ENCODE measurements around the gene DDR1.

Gene DDR1

DNA sequence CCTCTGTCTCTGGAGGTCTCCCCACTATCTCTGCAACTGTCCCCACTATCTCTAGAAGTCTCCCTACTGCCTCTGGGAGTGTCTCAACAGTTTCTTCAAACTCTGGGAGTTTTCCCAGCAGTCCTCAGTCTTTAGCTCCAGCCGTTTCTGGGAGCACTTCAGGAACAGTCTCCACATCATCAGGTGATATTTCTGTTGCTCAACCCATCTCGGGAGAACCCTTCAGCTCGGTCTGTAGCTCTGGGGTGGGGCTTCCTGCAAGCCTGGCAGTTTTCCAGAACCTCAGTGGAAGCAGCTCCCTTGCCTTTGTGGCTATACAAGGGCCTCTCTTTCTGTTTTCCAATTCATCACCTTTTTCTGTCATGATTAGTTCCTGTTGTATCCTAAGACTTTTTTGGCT lies 50.7 kb downstream of the DDR1 start:
- TF ChIP-seq CEBPB (IDR thresholded peaks at IDR 0.05) (no peak), FOXM1 (IDR thresholded peaks at IDR 0.05; ENCODE audit: borderline replicate concordance, low read depth) (no peak), EGR1 (IDR thresholded peaks at IDR 0.05) (no peak), RAD21 (IDR thresholded peaks at IDR 0.05; ENCODE audit: low read depth) (no peak), CREB1 (IDR thresholded peaks at IDR 0.05; ENCODE audit: low read depth) (no peak), TCF12 (IDR thresholded peaks at IDR 0.05; ENCODE audit: low read depth) (no peak), YY1 (IDR thresholded peaks at IDR 0.05; ENCODE audit: low read depth) (no peak), ZBTB7A (IDR thresholded peaks at IDR 0.05; ENCODE audit: low read depth) (no peak)
- TF ChIP-seq, protein P1, sequence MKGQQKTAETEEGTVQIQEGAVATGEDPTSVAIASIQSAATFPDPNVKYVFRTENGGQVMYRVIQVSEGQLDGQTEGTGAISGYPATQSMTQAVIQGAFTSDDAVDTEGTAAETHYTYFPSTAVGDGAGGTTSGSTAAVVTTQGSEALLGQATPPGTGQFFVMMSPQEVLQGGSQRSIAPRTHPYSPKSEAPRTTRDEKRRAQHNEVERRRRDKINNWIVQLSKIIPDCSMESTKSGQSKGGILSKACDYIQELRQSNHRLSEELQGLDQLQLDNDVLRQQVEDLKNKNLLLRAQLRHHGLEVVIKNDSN (IDR thresholded peaks at IDR 0.05), result no peak

DNA sequence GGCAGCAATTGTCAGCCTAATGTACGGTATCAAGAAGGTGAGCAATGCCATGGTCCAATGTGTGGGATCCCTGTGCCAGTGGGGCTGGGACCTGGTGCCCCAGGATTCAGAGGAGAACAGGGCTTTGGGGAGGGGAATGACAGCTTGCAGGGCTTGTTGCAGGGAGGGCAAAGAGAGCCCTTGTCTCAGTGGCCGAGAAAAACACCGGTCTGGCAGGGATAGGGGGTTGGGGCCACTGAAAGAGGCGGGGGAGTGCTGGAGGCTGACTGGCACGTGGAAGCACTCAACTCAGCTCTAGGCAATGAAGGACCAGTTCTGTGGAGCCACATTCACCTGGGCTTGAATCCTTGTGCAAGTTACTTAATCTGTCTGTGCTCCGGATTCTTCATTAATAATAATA lies 52.9 kb downstream of the DDR1 start:
- TF ChIP-seq RAD21 (IDR thresholded peaks at IDR 0.05; ENCODE audit: low read depth) (no peak), FOXM1 (IDR thresholded peaks at IDR 0.05; ENCODE audit: borderline replicate concordance, low read depth) (no peak), TAF1 (IDR thresholded peaks at IDR 0.05; ENCODE audit: low read depth) (no peak), CEBPB (IDR thresholded peaks at IDR 0.05) (no peak), NFIC (IDR thresholded peaks at IDR 0.05) (no peak), EP300 (IDR thresholded peaks at IDR 0.05; ENCODE audit: borderline replicate concordance) (no peak), TCF12 (IDR thresholded peaks at IDR 0.05; ENCODE audit: low read depth) (no peak), ZBTB7A (IDR thresholded peaks at IDR 0.05; ENCODE audit: low read depth) (no peak), CREB1 (IDR thresholded peaks at IDR 0.05; ENCODE audit: low read depth) (no peak), TEAD4 (IDR thresholded peaks at IDR 0.05) (no peak), YY1 (IDR thresholded peaks at IDR 0.05; ENCODE audit: low read depth) (no peak)
- TF ChIP-seq, protein P2, sequence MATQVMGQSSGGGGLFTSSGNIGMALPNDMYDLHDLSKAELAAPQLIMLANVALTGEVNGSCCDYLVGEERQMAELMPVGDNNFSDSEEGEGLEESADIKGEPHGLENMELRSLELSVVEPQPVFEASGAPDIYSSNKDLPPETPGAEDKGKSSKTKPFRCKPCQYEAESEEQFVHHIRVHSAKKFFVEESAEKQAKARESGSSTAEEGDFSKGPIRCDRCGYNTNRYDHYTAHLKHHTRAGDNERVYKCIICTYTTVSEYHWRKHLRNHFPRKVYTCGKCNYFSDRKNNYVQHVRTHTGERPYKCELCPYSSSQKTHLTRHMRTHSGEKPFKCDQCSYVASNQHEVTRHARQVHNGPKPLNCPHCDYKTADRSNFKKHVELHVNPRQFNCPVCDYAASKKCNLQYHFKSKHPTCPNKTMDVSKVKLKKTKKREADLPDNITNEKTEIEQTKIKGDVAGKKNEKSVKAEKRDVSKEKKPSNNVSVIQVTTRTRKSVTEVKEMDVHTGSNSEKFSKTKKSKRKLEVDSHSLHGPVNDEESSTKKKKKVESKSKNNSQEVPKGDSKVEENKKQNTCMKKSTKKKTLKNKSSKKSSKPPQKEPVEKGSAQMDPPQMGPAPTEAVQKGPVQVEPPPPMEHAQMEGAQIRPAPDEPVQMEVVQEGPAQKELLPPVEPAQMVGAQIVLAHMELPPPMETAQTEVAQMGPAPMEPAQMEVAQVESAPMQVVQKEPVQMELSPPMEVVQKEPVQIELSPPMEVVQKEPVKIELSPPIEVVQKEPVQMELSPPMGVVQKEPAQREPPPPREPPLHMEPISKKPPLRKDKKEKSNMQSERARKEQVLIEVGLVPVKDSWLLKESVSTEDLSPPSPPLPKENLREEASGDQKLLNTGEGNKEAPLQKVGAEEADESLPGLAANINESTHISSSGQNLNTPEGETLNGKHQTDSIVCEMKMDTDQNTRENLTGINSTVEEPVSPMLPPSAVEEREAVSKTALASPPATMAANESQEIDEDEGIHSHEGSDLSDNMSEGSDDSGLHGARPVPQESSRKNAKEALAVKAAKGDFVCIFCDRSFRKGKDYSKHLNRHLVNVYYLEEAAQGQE (IDR thresholded peaks at IDR 0.05; ENCODE audit: low read depth), result no peak
- TF ChIP-seq, protein P1 (IDR thresholded peaks at IDR 0.05), result no peak
- TF ChIP-seq, protein P3, sequence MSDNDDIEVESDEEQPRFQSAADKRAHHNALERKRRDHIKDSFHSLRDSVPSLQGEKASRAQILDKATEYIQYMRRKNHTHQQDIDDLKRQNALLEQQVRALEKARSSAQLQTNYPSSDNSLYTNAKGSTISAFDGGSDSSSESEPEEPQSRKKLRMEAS (IDR thresholded peaks at IDR 0.05), result no peak

DNA sequence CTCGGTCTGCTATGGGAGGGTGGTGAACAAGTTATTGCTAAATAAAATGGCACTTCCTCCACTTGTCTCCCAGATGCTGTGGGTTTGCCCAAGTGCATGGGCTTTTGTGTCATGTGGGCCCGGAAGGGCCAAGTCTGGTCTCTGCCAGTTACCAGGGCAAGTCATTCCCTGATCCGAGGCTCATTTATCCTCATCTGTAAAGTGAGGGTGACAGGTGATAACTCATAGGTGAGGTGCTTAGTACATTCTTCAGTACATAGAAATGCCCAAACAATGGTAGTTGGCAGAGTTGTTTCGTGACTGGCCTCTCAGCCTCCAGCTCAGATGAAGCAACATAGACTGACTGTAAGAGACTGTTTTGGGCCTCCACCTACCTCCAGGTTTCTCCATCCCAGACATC lies 54.4 kb downstream of the DDR1 start:
- TF ChIP-seq CEBPB (IDR thresholded peaks at IDR 0.05) (0 out of 2 replicates have a peak, but pooled peaks have one; percentile 23), NFIC (IDR thresholded peaks at IDR 0.05) (0 out of 2 replicates have a peak, but pooled peaks have one; percentile 43), TAF1 (IDR thresholded peaks at IDR 0.05; ENCODE audit: low read depth) (no peak), TEAD4 (IDR thresholded peaks at IDR 0.05) (peak; percentile 31; the same call in 1 of the 2 replicates)
- TF ChIP-seq, protein P3 (IDR thresholded peaks at IDR 0.05), result no peak

DNA sequence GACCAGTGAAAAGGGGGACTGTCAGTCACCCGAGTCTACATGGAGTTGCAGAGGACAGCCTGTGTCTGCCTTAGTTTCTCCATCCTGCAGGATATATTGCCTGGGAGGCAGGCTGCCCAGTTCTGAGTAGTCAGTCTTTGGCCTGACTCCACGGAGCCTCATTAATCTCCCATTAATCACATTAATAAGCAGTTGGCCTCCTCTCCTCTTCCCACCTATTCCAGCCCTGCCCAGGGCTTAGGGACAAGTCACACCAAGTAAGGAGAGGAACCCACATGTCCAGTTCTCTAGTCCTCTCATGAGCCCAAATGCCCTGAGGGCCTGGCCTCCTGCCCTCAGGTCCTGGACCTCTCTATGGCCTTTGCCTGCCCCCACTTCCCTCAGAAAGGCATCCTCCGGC lies 55.2 kb downstream of the DDR1 start:
- TF ChIP-seq NFIC (IDR thresholded peaks at IDR 0.05) (peak; percentile 94), TEAD4 (IDR thresholded peaks at IDR 0.05) (0 out of 2 replicates have a peak, but pooled peaks have one; percentile 12), CEBPB (IDR thresholded peaks at IDR 0.05) (no peak), EP300 (IDR thresholded peaks at IDR 0.05; ENCODE audit: borderline replicate concordance) (peak; percentile 37; the same call in 1 of the 2 replicates), TCF12 (IDR thresholded peaks at IDR 0.05; ENCODE audit: low read depth) (0 out of 2 replicates have a peak, but pooled peaks have one; percentile 40), TAF1 (IDR thresholded peaks at IDR 0.05; ENCODE audit: low read depth) (no peak)
- TF ChIP-seq, protein P3 (IDR thresholded peaks at IDR 0.05), result peak; percentile 35; the same call in 1 of the 2 replicates

DNA sequence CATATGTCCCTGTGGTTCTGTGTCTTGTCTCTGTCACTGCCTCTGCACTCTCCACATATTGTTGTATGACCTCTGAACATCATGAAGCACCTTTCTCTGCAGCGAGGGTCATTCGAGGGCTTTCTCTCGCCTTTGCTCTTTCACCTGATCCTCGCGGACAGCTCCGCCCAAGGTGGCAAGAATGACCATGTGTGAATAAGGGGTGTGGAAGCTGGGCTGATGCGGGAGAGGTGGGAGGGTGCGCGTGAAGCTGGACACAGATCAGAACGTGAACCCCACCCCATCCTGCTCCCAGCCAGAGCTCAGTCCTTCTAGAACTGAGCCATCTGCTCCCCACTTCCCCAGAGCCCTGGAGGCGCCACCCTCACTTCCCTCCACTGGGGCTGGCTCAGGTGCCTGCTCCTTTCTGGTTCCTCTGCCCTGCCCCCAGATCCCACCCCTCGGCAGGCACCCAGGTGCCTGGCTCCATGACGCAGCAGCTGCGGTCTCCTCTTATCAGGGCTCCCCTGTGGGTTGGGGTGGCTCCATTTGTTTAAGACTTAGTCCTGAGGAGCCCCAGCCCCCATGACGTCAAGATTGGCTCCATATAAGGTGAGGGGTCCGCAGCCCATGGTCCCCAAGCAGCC lies 56.2 kb downstream of the DDR1 start, which contains the start of gene MUCL3:
Gene MUCL3 (plus strand): TSS at position 613 of the 626 bp plus-strand sequence. CDS start 27 bp downstream, outside the sequence.
- TF ChIP-seq, protein P3 (IDR thresholded peaks at IDR 0.05), result no peak
- TF ChIP-seq ZBTB7A (IDR thresholded peaks at IDR 0.05; ENCODE audit: low read depth) (no peak), EGR1 (IDR thresholded peaks at IDR 0.05) (no peak), EP300 (IDR thresholded peaks at IDR 0.05; ENCODE audit: borderline replicate concordance) (no peak), CEBPB (IDR thresholded peaks at IDR 0.05) (no peak), TAF1 (IDR thresholded peaks at IDR 0.05; ENCODE audit: low read depth) (no peak), RAD21 (IDR thresholded peaks at IDR 0.05; ENCODE audit: low read depth) (no peak), TEAD4 (IDR thresholded peaks at IDR 0.05) (no peak), YY1 (IDR thresholded peaks at IDR 0.05; ENCODE audit: low read depth) (no peak), FOXM1 (IDR thresholded peaks at IDR 0.05; ENCODE audit: borderline replicate concordance, low read depth) (no peak), TCF12 (IDR thresholded peaks at IDR 0.05; ENCODE audit: low read depth) (no peak), NFIC (IDR thresholded peaks at IDR 0.05) (no peak), CREB1 (IDR thresholded peaks at IDR 0.05; ENCODE audit: low read depth) (no peak)
- TF ChIP-seq, protein P2 (IDR thresholded peaks at IDR 0.05; ENCODE audit: low read depth), result no peak
- TF ChIP-seq, protein P1 (IDR thresholded peaks at IDR 0.05), result no peak
